Stimulated activated CD8-positive, alpha-beta memory T cell treated with anti-CD3 and anti-CD28 coated beads, Interleukin-12 subunit alpha, Interleukin-12 subunit beta, amount 100 ng/mL, for 1 hour (primary cell): ENCODE data around the gene SH2D4B.

Experiments
- DNase-seq: peaks from one replicate; pipeline ENCODE4 v3.0.0-alpha.2; 2020; ENCODE audit warnings: low read depth

SH2D4B gene

DNA sequence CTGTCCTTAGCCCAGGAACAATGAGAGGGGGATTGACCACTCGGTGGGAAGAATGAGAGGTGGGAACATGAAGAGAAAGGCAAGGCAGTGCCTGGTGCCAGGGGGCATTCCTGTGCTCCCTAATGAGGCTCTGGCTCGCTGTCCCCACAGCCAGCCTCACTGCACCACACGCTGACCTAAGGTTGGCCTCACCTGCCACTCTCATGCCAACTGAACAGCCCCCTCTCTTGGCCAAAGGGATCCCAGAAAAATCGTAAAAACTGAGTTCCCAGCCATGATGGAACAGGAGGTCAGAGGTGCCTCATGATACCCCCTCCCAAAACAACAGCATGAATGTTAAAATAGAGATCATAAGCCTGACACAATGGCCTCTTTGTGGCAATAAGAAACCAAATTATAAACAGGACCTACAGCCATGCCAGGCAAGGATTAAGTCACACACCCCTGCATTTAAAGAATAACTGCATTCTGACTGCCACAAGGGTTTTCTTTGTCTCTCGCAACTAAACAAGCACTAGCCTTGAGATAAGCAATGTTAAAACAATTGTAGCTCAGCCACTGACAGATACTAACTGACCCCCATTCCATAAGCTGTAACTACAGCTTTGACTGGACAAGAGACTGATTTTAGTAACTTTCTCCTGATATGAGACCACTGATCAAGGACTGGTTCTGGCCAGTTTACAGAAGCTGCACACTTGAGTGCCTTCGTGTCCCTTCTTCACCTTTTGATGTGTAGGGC is 149.2 kb downstream of the SH2D4B start:
- no peak for DNase-seq

- DNase-seq = no peak
Measured at GRCh38 chr10:80687476-80687789, 149.7 kb downstream of the SH2D4B start.

DNA sequence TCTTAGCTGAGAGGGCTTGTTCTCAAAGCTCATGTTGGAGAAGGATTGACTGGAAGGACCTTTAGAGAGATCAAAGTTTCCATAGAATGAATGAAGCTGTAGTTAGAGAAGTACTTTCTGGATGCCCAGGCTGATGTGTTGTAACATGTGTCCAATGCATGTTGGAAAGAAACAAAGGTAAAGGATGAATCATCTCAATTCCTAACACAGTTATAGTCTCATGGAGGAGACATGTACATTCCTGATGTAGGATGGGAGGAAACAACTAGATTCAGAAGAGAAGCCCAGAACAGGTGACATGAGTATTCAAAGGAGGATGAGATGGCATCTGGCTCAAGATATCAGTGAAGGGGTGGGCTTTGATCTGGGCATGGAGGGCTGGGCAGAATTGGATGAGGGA is 152.7 kb downstream of the SH2D4B start:
- no peak for DNase-seq

DNA sequence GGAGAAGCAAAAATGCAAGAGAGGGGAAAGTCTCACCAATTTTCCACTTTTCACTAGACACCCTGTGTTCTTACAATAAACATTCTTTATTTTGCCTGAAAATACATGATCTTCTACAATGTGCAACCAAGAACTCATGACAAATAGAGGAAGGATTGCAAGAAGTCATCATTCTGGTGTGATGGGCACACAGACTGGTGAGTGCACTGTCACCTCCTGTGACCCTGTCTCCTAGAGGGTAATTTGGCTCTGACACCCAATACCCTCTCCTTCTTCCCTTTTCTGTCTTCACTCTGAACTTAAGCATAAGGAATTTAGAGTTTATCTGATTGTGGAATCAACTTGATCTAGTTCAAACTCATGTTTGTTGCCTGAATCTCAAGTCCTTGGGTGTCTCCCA is 153.7 kb downstream of the SH2D4B start:
- DNase-seq = no peak

DNA sequence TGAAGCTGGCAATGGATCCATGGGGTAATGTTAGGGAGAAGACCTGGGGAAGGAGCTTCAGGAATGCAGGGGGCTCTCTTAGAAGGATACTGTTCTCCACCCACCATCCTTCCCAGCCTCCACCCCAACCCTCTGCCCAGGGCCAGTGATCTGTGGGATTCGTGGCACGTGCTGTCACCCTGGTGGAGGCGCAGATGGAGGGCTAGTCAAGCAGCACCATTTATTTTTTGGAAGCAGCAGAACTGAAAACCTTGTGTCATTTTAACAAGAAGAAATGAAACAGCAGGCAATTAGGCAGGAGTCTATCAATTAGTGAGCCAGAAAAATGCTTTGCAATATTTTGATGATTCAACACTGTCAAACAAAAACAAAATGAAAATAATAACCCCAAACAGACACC is 155.9 kb downstream of the SH2D4B start:
- DNase-seq = no peak

GRCh38 chr10:80694930-80695329 is 157.2 kb downstream of the SH2D4B start:
- DNase-seq = no peak
